ENCODE results near the gene A3GALT2.

A3GALT2 gene

DNA sequence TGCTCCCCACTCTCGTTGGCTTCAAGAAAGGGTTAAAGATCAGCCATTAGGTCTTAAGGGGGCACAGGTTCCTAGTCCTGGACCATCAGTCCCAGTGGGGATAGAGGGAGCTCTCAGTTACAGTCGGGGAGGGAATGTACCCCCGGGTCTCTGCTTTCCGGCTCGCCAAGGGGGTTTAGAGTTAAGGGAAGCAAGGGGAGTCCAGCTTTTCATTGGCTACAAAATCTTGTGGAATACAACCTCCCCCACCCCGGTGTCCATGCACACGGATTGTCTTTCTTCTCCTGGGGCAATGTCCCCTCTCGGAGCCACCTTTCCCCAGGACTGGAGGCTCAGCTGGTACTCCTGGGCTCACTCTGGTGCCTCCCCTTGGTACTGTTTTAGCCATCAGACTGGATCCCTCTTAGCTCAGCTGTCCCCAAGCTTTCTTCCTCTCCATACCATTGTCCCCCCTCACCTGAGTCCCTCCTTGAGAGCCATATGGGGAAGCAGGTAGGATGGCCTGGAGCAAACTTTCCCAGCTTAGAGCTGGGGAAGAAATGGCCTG, at the start of gene A3GALT2:
A3GALT2 (minus strand) TSS at position 480 of the 547 bp plus-strand sequence; CDS start at position 480, 0 bp downstream.
- DNase-seq: no peak

DNA sequence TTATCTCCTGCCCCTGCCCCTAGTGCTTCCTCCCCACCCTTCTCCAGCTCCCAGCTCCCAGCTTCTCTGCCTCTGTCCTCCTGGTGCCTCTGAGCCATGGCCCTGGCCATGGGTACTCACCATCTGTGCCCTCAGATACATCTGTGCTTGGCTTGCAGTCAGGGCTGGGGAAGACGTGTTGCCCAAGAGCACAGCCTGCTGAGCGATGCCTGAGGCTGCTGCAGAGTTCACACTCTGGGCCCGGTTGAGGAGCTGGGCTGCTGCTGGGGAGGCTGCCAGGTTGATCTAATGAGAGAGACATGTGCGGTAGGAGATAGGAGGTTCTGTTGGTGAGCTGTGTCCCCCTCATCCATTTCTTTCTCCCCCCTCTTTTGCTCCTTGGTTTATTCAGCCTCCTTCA, 49.4 kb upstream of the A3GALT2 start:
- DNase-seq: no peak

DNA sequence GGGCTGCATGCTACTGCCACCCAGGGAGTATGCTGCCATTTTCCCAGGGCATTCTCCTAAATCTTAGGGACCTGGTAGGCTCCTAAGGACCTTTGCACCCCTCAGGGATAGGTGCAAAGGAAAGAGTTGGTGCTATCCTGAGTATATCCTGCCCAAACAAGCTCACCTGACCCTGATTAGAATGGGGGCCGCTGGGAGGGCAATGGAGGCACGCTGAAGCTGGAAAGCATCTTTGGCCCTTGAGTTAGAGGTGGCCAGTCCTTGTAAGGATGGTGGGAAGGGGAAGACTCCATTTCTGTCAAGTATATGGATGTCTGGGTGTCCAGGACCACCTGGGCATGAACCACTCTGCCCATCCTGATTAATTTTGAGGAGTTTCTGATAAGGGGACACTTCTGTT, 48.9 kb upstream of the A3GALT2 start:
- DNase-seq: no peak

DNA sequence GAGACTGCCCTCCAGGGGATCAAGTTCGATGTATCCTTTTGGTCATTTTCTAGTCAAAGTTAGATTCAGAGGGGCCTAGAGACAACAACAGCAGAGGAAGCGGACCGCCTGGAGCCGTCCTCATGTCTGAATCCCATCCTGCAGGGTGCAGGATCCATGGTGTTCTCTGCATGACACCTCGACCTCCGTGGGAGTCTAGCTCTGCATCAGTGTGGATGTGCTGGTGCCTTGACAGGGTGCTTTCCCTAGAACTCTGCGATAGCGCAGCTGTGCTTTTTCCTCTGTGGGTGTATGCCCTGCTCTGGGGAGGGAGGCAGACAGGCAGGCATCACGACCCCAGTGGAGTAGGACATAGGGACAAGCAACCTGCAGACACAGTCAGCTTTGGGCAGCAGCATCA, 48.2 kb upstream of the A3GALT2 start:
- DNase-seq: no peak

DNA sequence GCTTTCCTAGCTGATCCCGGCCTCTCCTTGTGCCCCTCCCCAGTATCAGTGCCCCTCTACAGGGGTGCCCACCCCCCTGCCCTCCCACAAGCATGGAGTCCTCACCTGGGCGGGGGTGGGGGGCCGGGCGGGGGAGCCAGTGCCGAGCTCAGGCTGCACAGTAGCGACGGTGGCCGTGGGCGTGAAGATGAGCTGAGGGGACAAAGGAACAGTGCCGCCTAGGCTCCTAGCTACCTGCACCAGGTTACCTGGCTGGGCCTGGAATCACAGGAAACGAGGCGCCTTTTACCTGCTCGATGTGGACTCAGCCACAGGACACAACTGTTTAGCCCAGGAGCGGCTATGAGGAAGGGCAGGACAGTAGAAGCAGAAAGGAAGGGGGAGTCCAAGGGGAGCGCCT, 47.5 kb upstream of the A3GALT2 start:
- DNase-seq: no peak

DNA sequence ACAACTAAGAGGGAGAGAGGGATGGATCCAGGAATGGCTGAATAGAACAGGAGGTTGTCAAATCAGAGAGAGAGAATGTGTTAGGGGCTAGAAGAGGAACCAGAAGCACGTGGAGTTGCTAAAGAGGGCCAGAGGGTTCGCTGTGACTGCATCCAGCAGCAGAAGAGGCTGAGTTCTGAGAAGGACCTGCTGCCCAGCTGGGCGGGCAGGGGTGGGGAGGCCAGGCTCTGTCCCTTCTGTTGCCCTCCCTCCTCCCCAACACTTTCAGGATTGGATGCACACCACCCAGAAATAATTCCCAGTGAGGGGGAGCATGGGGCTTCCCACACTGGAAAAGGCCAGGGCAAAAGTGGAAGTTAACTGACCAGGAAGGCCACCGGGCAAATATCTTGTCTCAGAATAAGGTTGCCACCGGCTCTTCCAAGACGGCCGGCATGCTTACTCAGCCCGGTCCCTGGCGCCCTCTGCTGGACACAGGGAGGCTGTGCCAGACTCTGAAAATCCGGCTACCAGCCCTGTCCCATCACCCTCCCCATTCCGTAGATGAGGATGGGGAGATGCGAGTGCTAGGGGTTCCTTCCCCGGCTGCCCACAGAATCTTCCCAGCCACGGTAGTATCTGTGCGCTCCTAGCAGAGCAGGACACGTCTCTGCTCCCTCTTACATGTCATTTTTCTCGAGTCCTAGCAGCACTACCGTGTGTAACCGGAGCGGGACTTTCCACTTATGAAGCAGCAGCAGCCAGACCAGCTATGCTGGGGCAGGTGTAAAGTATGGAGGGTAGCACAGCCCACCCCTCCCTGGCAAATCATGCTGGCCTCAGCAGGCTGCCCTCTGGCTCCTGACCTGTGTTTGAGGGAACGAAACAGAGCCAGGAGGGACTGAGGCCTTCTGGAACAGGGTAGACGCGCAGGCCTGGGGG, 46.8 kb upstream of the A3GALT2 start:
- DNase-seq: peak; percentile 66

DNA sequence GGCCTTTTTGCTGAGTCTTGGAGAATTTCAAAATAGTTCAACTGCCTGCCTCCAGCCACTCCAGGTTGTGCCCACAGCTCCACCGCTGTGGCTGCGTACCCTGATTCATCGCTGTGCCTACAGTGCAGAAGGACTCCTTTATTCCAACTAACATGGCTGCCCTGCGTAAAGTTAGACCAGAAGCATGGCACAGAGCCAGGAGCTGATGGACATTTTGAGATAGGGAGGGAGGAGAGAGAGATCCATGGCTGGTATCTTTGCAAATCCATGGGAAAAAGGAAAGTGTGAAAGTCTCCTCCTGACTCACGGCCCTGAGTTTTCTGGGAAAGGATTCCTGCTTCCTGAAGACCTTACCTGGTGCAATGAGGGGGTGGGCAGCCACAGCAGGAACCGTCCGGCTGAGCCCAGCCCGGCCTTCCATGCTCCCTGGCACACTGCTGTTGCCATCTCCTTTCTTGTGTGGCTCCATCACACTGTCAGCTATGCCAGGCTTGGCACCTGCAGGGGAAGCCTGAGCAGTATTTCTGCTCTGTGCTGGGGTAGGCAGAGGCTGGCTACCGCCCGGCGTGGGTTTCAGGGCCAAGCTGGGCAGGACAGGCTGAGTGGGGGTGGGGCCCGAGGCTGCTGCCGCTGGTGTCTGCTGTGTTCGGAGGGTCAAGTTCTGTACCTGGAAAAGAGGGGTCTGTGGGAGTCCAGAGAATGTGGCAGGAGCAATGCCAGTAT, 46.0 kb upstream of the A3GALT2 start:
- DNase-seq: peak; percentile 42

DNA sequence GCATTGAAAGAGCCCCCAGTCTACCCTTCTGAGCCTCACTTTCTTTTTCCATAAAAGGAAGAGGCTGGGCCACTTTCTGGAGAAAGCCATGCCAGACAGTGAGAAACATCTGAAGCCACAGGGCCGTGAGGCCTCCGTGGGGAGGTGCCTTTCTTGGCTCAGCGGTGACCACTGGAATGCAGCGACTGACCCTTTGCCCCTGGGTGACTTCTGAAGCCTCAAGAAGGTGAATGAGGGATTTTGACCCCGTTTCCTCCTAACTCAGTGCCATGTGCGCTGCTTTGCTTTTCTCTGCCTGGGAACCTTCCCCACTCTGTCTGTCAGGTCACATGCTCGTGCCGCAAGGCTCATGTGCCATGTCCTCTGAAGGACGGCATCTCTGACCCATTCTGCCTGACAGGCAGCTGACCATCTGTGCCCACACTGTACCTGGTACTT, 44.7 kb upstream of the A3GALT2 start:
- DNase-seq: no peak

DNA sequence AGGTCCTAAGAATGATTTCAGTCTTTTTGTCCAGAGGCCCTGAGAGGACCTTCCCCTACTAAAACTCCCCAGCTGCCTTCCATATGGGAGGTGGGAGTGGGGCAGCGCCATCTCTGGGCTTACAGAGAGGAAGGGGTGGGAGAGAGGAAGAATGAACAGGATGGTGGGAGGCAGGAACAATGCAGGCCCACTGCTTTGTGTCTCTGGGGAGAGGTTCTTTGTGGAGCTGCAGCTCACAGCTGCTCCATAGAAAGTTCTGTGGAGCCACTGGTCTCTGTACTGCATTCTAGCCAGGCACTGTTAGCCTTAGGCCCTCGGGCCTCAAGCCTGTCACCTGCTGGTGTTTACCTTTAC, 43.6 kb upstream of the A3GALT2 start:
- peak; percentile 44 for DNase-seq

DNA sequence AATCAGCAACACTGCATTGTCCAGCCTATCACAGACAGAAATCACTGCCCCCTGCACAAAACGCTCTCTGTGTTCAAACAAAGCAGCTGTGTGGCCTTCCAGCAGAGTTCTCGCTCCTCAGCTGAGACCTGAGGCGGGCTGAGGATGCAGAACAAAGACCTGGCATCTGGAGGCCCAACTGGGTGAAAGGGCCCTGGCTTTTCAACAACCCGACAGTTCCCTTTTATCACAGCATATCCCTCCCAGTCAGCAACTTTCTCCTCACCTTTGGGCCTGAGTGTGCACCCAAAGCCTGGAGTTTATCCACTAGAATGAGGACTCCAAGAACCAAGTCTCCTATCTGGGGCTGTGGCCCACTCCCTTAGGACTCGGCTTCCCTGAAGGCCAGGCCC, 42.6 kb upstream of the A3GALT2 start:
- no peak for DNase-seq

DNA sequence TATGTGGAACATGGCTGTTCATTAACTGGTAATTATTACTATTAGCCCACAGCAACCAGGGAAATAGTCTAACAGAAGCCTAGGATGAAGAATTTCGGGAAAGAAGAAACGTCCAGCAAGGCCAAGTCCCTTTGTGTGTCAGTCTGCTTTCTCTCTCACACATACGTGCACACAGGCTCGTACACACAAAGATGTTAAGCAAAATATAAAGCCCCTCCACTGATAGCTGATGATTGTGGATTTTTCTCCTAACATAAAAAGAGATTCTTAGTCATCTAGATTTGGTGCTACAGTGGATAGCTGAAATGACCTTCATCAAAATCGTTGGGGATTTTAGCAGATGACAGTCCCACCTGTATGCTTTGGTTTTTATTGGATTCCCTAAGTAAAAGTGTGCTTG, 42.1 kb upstream of the A3GALT2 start:
- no peak for DNase-seq

DNA sequence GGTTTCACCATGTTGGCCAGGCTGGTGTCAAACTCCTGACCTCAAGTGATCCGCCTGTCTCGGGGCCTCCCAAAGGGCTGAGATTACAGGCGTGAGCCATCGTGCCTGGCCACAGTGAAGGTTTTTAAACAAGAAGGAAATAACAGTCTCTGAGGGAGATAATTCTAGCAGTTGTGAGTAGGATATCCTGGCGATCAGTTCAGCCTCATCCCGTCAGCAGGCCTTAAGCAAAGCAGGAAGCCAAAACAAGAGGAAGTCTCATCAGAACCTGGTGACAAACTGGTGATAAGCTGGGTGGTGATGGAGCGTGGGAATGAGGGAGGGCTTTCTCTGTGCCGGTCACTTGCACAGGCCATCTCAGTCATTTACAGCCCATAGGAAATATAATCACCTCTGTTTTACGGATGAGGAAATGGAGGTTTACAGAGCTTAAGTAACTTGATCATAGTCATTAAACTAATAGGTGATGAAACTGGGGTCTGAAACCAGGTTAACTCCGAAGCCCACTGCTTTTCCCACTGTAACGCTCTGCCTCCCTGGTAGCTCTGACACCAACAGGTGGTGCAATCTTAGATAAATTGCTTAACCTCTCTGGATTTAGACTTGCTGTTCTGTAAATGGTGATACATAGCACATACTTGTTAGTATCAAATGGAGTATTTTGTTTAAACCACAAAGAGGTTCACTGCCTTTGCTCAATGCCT, 40.8 kb upstream of the A3GALT2 start:
- no peak for DNase-seq

DNA sequence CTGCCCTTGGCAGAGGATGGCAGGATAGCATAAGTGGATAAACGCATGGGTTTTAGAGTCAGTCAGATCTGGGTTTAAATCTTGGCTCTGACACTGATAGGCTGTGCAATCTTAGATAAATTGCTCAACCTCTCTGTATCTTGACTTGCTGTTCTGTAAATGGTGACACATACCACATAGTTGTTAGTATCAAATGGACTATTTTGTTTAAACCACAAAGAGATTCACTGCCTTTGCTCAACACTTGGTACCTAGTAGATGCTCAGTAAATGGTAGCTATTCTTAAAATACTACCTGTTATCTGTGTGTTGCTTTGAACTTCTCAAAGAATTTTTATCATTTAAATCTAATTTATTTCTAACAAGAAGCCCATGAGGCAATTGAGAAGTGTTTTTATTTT, 39.5 kb upstream of the A3GALT2 start:
- no peak for DNase-seq

DNA sequence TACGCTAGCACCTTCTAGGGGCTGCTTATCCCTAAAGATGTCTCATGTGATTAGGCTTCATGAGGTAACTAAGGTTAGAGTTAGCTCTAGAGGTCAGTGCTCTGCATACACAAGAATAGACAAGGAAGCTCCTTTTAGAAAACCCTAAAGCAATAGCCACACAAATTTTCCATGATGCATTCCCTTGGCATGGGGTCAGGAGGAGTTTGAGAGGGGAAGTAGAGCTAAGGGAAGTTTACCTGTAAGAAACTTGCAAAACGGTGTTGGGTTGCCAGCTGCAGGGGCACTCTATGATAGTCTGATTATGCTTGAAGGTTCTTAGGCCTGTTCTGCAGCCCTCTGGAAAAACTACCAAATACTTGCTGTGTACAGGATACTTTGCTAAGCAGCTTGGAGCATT, 39.0 kb upstream of the A3GALT2 start:
- DNase-seq: no peak

DNA sequence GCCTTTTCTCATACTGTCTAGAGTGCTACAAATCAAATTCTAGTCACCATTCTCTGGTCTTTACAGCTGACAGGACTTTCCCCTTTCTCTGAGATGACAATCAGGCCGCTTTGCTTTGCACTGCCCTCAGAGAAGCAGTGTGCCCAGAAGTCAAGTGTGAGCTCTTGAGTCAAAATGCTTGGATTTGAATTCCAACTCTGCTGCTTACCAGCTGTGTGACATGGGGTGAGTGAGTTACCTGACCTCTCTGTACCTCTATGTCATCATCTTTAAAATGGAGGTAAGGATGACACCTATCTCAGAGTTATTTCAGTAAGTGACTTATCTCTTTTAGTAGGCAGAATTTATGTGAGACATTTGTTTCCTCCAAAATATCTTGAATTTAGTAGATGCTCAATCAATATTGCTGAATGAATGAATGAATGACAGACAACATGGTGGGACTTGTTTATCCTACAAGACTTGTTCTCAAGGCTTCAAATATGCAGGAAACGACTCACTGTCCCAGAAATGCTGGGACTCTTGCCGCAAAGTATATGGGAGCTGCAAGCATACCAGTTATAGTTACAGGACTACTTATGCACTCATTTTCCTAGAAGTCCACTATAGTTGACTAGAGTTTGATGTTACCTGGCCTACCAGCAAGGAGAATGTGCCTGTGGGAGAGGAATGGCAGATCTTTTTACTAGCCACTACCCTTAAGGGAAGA, 38.1 kb upstream of the A3GALT2 start:
- no peak for DNase-seq

DNA sequence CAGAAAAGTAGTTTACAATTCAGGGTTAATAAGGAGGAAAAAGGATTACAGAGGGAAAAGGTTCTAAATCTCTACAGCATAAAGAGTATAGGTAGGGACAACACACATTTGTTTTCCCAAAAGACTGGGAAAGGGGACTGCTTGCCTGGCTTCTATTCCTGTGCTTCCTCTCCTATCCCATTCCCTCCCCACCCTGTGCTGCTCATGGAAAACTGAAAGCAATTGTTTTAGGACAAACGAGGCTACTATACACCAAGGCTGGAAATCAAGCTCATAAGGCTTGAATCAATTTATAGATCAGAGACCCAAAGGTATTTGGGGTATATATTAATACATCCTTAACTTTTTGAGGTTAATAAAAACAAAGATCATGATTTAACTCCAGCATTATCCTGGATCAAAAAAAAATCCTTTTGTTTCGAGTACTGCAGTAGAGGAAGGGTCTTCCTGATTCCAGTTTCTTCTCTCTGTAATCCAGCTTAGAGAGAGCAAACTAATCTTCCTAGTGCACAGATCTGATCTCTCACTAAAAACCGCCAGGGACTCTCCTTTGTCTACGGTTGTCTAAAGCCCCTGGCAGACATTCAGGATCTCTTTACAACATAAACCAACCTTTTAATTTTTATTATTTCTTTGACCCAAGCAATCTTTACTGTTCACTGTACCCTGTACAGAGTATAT, 37.4 kb upstream of the A3GALT2 start:
- no peak for DNase-seq

DNA sequence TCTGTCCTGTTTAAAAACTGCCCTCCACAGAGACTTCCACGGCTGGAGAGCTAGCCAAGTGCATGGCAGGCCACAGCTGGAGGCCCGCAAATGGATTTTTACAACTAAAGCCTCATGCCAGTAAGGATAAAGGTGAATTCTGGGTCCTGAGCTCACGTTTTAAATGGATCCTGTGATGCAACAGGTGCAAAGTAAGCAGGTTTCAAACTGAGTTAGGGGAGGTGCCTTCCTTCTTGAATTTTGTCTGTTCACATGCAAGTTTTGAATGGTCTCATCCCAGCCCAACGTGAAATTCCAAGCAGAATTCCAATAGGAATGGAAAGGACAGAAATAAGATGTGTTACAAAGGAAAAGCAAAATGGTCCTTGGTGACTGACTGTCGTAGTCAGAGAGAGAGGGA, 36.2 kb upstream of the A3GALT2 start:
- DNase-seq: no peak

DNA sequence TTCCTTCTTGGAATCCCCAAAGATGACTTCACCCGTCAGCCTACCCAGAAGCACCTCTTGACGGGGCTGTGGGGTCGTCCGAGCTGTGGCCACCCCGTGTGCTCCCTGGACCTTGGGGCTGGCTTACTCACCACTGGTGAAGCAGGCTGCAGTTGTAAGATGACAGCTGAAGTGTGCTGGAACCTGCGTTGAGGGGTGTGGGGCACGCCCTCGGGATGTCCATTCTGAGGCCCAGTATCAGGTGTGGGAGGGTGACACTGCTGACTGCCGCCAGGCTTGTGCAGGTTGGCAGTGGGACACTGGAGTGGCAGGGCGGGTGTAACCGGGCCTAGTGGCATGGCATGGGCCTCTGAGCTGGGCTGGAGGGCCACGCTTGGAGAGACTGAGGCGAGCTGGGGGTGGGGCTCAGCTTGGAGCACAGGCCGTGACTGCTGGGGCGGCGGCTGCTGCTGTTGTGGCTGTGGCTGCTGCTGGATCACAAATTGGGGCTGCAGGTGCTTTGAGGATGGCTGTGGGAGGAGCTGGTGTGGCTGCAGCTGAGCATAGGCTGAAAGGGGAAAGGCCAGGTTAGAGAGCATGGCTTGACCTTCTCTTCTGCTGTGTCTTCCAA, 33.9 kb upstream of the A3GALT2 start:
- no peak for DNase-seq

DNA sequence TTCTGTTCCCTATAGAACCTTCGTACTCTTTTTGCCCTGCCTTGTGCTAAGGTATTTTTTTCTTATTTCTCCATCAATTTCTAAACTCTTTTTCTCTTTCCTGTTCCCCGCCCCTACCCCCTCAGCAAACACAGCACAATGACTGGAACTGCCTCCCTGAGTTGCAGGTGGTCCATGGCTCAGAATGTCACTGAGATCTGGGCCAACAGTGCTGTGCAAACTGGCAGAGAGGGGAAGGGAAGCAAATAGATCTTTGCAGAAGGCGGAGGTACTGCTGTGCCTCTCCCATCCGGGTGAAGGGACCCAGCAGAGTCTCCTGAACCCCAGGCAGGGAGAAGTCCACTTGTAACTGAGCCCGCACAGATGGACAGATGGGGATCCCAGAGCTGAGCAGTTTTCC, 32.6 kb upstream of the A3GALT2 start:
- DNase-seq: no peak

DNA sequence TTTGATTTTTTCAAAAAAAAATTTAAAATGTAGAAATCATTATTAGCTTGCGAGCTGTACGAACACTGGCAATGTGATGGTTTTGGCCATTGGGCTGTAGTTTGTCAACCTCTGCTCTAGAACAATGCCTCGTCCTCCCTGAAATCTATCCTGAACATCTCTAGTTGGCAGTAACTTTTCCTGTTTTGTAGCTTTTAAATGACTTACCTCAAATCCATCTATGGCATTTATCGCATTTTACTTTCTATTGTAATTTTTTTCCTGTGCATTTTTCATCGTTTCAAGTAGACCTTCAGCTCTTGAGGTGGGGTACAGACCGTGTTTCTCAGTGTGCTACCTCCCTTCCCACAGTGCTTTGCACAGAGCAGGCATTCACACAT, 30.4 kb upstream of the A3GALT2 start:
- DNase-seq: no peak

DNA sequence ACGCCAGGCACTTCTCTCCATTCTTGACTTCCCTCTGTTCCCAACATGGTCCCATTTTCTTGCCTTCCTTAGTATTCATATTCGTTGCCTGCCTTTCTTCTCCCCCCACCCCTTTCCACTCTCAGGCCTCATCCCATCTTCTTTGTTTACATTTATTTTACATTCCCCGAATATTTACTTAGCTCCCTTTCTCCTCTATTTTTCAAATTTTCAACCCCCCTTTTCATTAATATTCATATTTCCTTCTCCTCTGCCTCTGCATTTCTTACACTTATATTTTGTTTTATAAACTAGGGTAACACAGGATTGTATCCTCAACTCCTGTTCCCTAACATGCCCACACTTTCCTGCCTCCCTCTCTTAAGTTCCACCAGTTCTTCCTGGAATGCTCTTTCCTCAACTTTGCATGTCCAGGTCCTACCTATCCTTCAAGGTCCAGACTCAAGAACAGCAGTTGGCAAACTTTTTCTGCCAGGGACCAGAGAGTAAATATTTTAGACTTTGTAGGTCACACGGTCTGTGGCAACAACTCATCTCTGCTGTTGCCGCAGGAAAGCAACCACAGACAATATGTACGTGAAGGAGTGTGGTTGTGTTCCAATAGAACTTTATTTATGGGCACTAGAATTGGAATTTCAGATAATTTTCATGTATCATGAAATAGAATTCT, 29.8 kb upstream of the A3GALT2 start:
- no peak for DNase-seq
